ENCODE measurements around the gene PKHD1.

The PKHD1 gene

GRCh38 chr6:51711876-51712275 is 375.5 kb downstream of the PKHD1 start:
- no peaks in the 10 kb centered on the region for H3K4me1 ChIP-seq (ENCODE audit: control insufficient read depth, insufficient read depth, low read length, poor library complexity, severe bottlenecking)

GRCh38 chr6:51706086-51706485 is 381.3 kb downstream of the PKHD1 start:
- H3K27ac ChIP-seq (ENCODE audit: low read depth, low read length, severe bottlenecking) = no peak overlapping the region
- WGBS, 2 experiments (ENCODE audit: insufficient coverage in 2 of 2) = 49 to 77% methylated on average over 2 of the region's 2 CpGs
- no peaks in the 10 kb centered on the region for H3K4me1 ChIP-seq (ENCODE audit: control insufficient read depth, insufficient read depth, low read length, poor library complexity, severe bottlenecking)
- H3K9me3 ChIP-seq (ENCODE audit: control insufficient read depth, low read length) = no peaks in the 10 kb centered on the region
- no peak overlapping the region for H3K4me3 ChIP-seq (ENCODE audit: extremely low read depth, insufficient read depth, low read length, poor library complexity, severe bottlenecking)
- no peaks in the 10 kb centered on the region for H3K36me3 ChIP-seq (ENCODE audit: control insufficient read depth, insufficient read depth, low read length)

More at GRCh38 chr6:51711876-51712275, 375.5 kb downstream of the PKHD1 start:
- Histone ChIP-seq H3K27ac (ENCODE audit: low read depth, low read length, severe bottlenecking) (no peak overlapping the region), H3K9me3 (ENCODE audit: control insufficient read depth, low read length) (no peaks in the 10 kb centered on the region), H3K4me3 (ENCODE audit: extremely low read depth, insufficient read depth, low read length, poor library complexity, severe bottlenecking) (no peak overlapping the region), H3K36me3 (ENCODE audit: control insufficient read depth, insufficient read depth, low read length) (no peaks in the 10 kb centered on the region)
- WGBS, 2 experiments (ENCODE audit: insufficient coverage in 2 of 2) = 92 to 93% methylated on average over 2 of the region's 3 CpGs

- Histone ChIP-seq H3K4me3 (ENCODE audit: extremely low read depth, insufficient read depth, low read length, poor library complexity, severe bottlenecking) (no peak overlapping the region), H3K36me3 (ENCODE audit: control insufficient read depth, insufficient read depth, low read length) (no peaks in the 10 kb centered on the region)
- WGBS, 2 experiments (ENCODE audit: insufficient coverage in 2 of 2) = 80% methylated on average over 1 of the region's 1 CpG; no CpG with 5 or more reads in 1 of the 2 experiments
Observed at GRCh38 chr6:51704932-51705540, 382.4 kb downstream of the PKHD1 start.

DNA sequence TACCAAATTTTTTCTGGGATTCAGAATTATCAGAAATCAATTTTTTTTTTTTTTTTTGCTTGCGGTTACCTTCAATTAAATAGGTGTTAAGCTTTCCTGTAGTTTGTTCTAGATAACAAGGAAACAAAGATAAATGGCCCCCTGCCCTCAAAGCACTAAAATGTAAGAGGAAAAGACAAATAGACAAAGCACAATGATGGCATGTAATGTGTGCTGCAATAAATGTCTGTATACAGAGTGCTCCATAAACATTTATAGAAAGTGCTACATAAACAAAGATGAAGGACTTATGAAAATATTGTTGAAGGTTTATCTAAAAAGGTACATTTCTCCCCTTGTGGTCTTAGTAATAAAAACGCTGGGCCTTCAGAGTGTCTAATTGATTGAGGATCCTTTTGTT is 384.6 kb downstream of the PKHD1 start:
- Histone ChIP-seq H3K4me1 (ENCODE audit: control insufficient read depth, insufficient read depth, low read length, poor library complexity, severe bottlenecking) (no peaks in the 10 kb centered on the region), H3K27ac (ENCODE audit: low read depth, low read length, severe bottlenecking) (no peak overlapping the region), H3K36me3 (ENCODE audit: control insufficient read depth, insufficient read depth, low read length) (no peaks in the 10 kb centered on the region), H3K9me3 (ENCODE audit: control insufficient read depth, low read length) (no peaks in the 10 kb centered on the region), H3K4me3 (ENCODE audit: extremely low read depth, insufficient read depth, low read length, poor library complexity, severe bottlenecking) (no peak overlapping the region)
- WGBS, 2 experiments (ENCODE audit: insufficient coverage in 2 of 2) = no CpG with 5 or more reads among the region's 2 CpGs

More at GRCh38 chr6:51704932-51705540, 382.4 kb downstream of the PKHD1 start:
- Histone ChIP-seq H3K27ac (ENCODE audit: low read depth, low read length, severe bottlenecking) (no peak overlapping the region), H3K4me1 (ENCODE audit: control insufficient read depth, insufficient read depth, low read length, poor library complexity, severe bottlenecking) (no peaks in the 10 kb centered on the region), H3K9me3 (ENCODE audit: control insufficient read depth, low read length) (no peaks in the 10 kb centered on the region)

DNA sequence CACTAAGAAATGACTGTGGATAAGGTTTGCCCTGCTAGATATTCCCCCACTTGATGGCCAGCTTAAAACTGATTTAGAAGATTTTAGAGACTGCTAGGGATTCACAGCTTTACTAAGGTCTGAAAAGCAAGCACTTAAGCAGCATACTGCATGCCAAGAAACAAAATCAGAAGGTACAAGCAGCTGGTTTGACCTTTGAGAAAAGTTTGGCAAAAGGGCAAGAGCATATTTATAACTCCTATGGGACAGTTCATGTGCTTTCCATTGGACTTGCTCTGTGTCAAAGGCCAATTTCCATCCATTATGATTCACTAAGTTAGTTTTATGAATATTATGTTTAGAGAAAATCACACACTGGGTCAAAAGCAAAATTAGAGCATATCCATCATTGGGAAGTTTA is 402.8 kb downstream of the PKHD1 start:
- H3K36me3 ChIP-seq (ENCODE audit: control insufficient read depth, insufficient read depth, low read length) = no peaks in the 10 kb centered on the region
- H3K4me1 ChIP-seq (ENCODE audit: control insufficient read depth, insufficient read depth, low read length, poor library complexity, severe bottlenecking) = no peaks in the 10 kb centered on the region
- H3K9me3 ChIP-seq (ENCODE audit: control insufficient read depth, low read length) = no peaks in the 10 kb centered on the region
- no peak overlapping the region for H3K27ac ChIP-seq (ENCODE audit: low read depth, low read length, severe bottlenecking)
- no peak overlapping the region for H3K4me3 ChIP-seq (ENCODE audit: extremely low read depth, insufficient read depth, low read length, poor library complexity, severe bottlenecking)

DNA sequence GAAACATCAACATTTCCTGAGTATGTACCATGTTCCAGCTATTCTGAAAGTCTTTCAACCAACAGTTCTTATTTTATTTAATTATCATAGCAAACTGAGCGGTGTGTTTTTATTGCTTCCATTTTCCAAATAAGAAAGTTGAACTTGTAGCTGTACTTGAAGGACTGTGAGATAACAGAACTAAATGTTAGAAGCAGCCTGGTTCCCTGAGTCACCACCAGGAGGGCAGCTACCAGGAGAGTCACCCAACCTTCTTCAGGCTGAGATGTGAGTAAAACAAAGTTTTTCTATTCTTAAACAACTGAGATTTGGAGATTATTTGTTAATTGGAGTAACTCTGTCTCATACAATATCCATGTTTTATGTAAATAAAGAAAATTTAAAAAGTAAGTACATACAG is 403.4 kb downstream of the PKHD1 start:
- Histone ChIP-seq H3K4me3 (ENCODE audit: extremely low read depth, insufficient read depth, low read length, poor library complexity, severe bottlenecking) (no peak overlapping the region), H3K9me3 (ENCODE audit: control insufficient read depth, low read length) (no peaks in the 10 kb centered on the region), H3K4me1 (ENCODE audit: control insufficient read depth, insufficient read depth, low read length, poor library complexity, severe bottlenecking) (no peaks in the 10 kb centered on the region), H3K36me3 (ENCODE audit: control insufficient read depth, insufficient read depth, low read length) (no peaks in the 10 kb centered on the region), H3K27ac (ENCODE audit: low read depth, low read length, severe bottlenecking) (no peak overlapping the region)
- no CpG with 5 or more reads among the region's 1 CpG for WGBS, 2 experiments (ENCODE audit: insufficient coverage in 2 of 2)

DNA sequence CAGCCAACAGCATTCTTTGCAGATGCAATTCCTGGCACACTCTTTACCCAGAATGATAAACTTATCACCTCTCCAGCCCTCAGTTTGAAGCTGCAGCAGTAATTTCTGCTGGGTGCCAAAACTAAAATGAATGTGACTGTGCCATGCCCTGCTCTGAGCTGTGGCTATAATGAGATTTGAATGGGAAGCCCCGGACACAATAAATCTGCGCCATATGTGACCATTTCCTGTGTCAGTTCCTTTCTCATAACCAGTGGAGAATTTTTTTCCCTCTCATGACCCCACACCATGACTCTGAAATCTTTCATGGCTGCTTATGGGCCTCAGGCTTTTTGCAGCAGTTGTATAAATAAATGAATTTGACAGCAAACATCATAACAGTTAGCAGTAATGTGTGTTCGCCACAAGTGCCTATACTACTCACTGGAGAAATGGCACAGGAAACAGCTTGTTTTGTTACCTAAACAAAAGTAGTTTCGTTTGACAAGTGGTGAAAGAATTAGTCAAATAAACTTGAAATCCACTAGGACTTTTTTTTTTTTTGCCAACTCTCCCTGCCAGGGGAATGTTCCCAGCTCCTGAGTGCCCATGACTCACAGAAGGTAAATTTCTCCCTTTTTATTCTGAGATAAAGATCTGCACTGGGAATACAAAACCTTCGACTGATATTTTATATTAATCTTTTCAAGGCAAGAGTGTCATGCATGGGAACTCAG is 408.4 kb downstream of the PKHD1 start:
- no peak overlapping the region for H3K27ac ChIP-seq (ENCODE audit: low read depth, low read length, severe bottlenecking)
- WGBS, 2 experiments (ENCODE audit: insufficient coverage in 2 of 2) = 100% methylated on average over 3 of the region's 5 CpGs; no CpG with 5 or more reads in 1 of the 2 experiments
- H3K4me3 ChIP-seq (ENCODE audit: extremely low read depth, insufficient read depth, low read length, poor library complexity, severe bottlenecking) = no peak overlapping the region
- no peaks in the 10 kb centered on the region for H3K4me1 ChIP-seq (ENCODE audit: control insufficient read depth, insufficient read depth, low read length, poor library complexity, severe bottlenecking)
- H3K9me3 ChIP-seq (ENCODE audit: control insufficient read depth, low read length) = no peaks in the 10 kb centered on the region
- H3K36me3 ChIP-seq (ENCODE audit: control insufficient read depth, insufficient read depth, low read length) = no peaks in the 10 kb centered on the region

DNA sequence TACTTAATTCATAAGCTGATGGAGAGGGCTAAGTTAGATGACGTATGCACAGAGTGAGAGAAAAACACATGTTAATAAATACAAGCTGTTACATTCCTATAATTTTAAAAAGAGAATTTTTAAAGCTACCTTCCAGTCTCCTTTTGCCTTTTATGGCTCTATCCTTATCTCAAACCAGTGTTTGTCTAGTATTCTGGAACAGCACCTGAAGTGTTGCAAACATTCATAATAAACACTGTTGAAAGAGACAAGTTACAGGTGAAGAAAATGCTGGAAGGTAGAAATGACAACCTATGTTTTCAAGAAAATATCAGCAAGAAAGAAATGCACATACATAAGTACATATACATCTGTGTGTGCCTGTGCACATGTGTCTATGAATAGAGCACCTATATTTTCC is 409.1 kb downstream of the PKHD1 start:
- WGBS, 2 experiments (ENCODE audit: insufficient coverage in 2 of 2) = no CpG with 5 or more reads among the region's 1 CpG
- Histone ChIP-seq H3K4me3 (ENCODE audit: extremely low read depth, insufficient read depth, low read length, poor library complexity, severe bottlenecking) (no peak overlapping the region), H3K9me3 (ENCODE audit: control insufficient read depth, low read length) (no peaks in the 10 kb centered on the region), H3K4me1 (ENCODE audit: control insufficient read depth, insufficient read depth, low read length, poor library complexity, severe bottlenecking) (no peaks in the 10 kb centered on the region), H3K27ac (ENCODE audit: low read depth, low read length, severe bottlenecking) (no peak overlapping the region), H3K36me3 (ENCODE audit: control insufficient read depth, insufficient read depth, low read length) (no peaks in the 10 kb centered on the region)

- Histone ChIP-seq H3K27ac (ENCODE audit: low read depth, low read length, severe bottlenecking) (no peak overlapping the region), H3K4me1 (ENCODE audit: control insufficient read depth, insufficient read depth, low read length, poor library complexity, severe bottlenecking) (no peaks in the 10 kb centered on the region), H3K9me3 (ENCODE audit: control insufficient read depth, low read length) (no peaks in the 10 kb centered on the region), H3K4me3 (ENCODE audit: extremely low read depth, insufficient read depth, low read length, poor library complexity, severe bottlenecking) (no peak overlapping the region), H3K36me3 (ENCODE audit: control insufficient read depth, insufficient read depth, low read length) (no peaks in the 10 kb centered on the region)
- no CpG with 5 or more reads among the region's 4 CpGs for WGBS, 2 experiments (ENCODE audit: insufficient coverage in 2 of 2)
Observed at GRCh38 chr6:51675922-51676275, 411.5 kb downstream of the PKHD1 start.

- H3K4me3 ChIP-seq (ENCODE audit: extremely low read depth, insufficient read depth, low read length, poor library complexity, severe bottlenecking) = no peak overlapping the region
- no peaks in the 10 kb centered on the region for H3K4me1 ChIP-seq (ENCODE audit: control insufficient read depth, insufficient read depth, low read length, poor library complexity, severe bottlenecking)
- no peaks in the 10 kb centered on the region for H3K9me3 ChIP-seq (ENCODE audit: control insufficient read depth, low read length)
- WGBS, 2 experiments (ENCODE audit: insufficient coverage in 2 of 2) = 77 to 93% methylated on average over 3 of the region's 9 CpGs
- no peak overlapping the region for H3K27ac ChIP-seq (ENCODE audit: low read depth, low read length, severe bottlenecking)
- H3K36me3 ChIP-seq (ENCODE audit: control insufficient read depth, insufficient read depth, low read length) = no peaks in the 10 kb centered on the region
Observed at GRCh38 chr6:51675020-51675921, 412.1 kb downstream of the PKHD1 start.

- Histone ChIP-seq H3K27ac (ENCODE audit: low read depth, low read length, severe bottlenecking) (no peak overlapping the region), H3K36me3 (ENCODE audit: control insufficient read depth, insufficient read depth, low read length) (no peaks in the 10 kb centered on the region), H3K4me3 (ENCODE audit: extremely low read depth, insufficient read depth, low read length, poor library complexity, severe bottlenecking) (no peak overlapping the region), H3K4me1 (ENCODE audit: control insufficient read depth, insufficient read depth, low read length, poor library complexity, severe bottlenecking) (no peaks in the 10 kb centered on the region), H3K9me3 (ENCODE audit: control insufficient read depth, low read length) (no peaks in the 10 kb centered on the region)
Observed at GRCh38 chr6:51663525-51663924, 423.9 kb downstream of the PKHD1 start.
